Suprapubic skin (tissue), 4 donors: ENCODE data around the gene RBMS1.
A peak's percentile ranks its signal among the peaks of the same experiment; 100 is the strongest.

Experiments
- CTCF ChIP-seq, 2 donors: fragments of 200-600 bp in 1 of 2; fragments of 450-650 bp in 1 of 2; sonication (generic) in 1 of 2; IDR thresholded peaks; one replicate each; pipeline ENCODE4 v1.5.1; 2016 to 2019; ENCODE audit warnings: antibody characterized with exemption in 2 of 2, mild to moderate bottlenecking in 1 of 2, moderate library complexity in 1 of 2
- EP300 ChIP-seq: sonication (generic); formaldehyde crosslinking; IDR thresholded peaks from one replicate; pipeline ENCODE4 v1.6.1; 2017; ENCODE audit warnings: antibody characterized with exemption
- POLR2A ChIP-seq, 2 donors: fragments of 450-650 bp; IDR thresholded peaks; one replicate each; pipeline ENCODE4 v1.6.1; 2017; ENCODE audit warnings: antibody characterized with exemption in 2 of 2, mild to moderate bottlenecking in 2 of 2, moderate library complexity in 2 of 2
- POLR2AphosphoS5 ChIP-seq, 3 donors: sonication (generic); formaldehyde crosslinking; IDR thresholded peaks; one replicate each; pipeline ENCODE4 v1.6.1; 2017; ENCODE audit warnings: antibody characterized with exemption in 3 of 3

DNA sequence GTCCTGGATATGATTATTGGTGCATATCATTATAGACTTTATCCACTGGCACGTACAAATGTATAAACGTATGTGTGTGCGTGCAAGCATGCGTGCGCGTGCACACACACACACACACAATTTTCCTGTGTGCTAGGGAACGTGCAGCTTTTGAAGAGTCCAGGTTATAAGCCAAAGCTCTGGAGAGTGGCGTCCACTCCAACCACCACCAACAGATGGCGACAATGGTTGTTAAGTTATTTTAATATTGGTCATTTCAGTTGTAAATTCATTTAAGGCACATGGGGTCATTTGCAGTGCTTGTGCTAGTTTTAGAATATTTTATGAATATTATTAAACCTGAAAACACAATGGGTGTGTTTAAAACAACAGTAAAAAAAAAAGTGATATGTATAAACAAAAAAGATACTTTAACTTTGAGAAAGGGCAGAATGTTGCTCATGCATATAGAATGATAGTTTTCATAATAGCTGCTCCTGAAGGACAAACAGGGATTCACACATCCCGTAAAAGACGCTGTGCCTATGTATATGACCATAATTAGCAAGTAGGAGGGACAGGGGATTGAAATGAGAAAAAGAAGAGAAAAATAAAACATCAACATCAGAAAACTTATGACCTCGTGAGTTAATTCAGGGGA, 169.3 kb downstream of the RBMS1 start:
- TF ChIP-seq CTCF (IDR thresholded peaks at IDR 0.05) (peak; percentile 64 to 73), POLR2AphosphoS5 (IDR thresholded peaks at IDR 0.05) (no peak), EP300 (no peak), POLR2A (IDR thresholded peaks at IDR 0.05) (no peak)
